ENCODE data around the gene SSH3. TPM values are rescaled to one million over a fixed set of nuclear protein-coding genes. Genes with fewer than 3 reads are reported as not detected.

Gene SSH3, protein sequence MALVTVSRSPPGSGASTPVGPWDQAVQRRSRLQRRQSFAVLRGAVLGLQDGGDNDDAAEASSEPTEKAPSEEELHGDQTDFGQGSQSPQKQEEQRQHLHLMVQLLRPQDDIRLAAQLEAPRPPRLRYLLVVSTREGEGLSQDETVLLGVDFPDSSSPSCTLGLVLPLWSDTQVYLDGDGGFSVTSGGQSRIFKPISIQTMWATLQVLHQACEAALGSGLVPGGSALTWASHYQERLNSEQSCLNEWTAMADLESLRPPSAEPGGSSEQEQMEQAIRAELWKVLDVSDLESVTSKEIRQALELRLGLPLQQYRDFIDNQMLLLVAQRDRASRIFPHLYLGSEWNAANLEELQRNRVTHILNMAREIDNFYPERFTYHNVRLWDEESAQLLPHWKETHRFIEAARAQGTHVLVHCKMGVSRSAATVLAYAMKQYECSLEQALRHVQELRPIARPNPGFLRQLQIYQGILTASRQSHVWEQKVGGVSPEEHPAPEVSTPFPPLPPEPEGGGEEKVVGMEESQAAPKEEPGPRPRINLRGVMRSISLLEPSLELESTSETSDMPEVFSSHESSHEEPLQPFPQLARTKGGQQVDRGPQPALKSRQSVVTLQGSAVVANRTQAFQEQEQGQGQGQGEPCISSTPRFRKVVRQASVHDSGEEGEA
- total RNA-seq: 18.3 and 18.8 TPM in 2 replicates

DNA sequence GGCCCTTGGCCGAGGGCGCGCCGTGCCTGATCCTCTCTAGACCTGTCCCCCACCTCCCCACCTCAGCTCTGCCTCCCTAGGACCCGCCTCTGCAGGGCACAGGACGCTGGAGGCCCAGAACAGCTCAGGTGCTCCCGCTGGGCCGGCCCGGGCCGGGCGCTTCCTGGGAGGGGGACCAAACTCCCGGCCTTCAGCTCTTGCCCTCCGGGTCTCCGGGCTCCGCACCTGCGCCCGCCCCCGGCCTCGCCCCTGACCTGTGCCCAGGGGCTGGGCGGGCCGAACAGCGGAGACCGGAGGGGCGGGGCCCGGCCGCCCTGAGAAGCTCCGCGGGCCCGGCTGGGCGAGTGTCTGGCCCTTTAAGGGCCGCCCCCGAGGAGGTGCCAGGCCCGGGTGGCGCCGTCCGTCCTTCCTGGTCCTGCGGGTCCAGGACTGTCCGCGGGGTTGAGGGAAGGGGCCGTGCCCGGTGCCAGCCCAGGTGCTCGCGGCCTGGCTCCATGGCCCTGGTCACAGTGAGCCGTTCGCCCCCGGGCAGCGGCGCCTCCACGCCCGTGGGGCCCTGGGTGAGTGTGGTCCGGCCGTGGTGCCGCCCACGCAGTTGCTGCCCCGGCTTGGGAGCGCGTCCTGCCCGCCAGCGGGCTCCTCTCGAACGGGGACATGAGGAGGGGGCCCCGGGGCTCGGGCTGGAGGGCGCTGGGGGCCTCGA lies at the start of gene SSH3:
Gene SSH3, plus strand, starts transcription at position 399 of the 703 bp plus-strand sequence. Its CDS starts 96 bp downstream, at position 495.

DNA sequence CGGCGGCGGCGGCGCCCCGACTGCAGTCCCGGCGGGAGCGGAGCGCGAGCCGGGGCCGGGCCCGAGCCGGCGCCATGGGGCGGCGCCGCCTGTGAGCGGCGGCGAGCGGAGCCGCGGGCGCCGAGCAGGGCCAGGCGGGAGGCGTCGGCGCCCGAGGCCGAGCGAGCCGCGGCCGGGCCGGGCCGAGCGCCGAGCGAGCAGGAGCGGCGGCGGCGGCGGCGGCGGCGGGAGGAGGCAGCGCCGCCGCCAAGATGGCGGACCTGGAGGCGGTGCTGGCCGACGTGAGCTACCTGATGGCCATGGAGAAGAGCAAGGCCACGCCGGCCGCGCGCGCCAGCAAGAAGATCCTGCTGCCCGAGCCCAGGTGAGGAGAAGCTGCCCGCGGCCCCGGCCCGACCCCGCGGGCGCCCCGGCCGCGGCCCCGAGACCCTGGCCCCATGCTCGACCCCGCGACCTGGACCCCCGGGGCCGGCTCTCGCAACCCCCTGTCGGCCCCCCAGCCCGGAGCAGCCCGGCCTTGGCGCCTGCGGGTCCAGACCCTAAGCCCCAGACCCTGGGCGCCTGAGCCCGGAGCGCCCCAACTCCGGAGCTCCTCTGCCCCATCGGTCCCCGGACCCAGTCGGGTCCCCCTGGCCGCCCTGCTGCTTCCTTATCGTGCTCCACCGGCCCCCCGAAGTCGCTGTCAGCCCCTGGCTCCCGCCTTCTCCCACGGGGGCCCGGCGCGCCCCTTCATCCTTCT lies 36.7 kb upstream of the SSH3 start, which contains the start of gene GRK2:
Gene GRK2, plus strand, starts transcription at position 25 of the 739 bp plus-strand sequence. Its CDS starts 227 bp downstream, at position 252.

DNA sequence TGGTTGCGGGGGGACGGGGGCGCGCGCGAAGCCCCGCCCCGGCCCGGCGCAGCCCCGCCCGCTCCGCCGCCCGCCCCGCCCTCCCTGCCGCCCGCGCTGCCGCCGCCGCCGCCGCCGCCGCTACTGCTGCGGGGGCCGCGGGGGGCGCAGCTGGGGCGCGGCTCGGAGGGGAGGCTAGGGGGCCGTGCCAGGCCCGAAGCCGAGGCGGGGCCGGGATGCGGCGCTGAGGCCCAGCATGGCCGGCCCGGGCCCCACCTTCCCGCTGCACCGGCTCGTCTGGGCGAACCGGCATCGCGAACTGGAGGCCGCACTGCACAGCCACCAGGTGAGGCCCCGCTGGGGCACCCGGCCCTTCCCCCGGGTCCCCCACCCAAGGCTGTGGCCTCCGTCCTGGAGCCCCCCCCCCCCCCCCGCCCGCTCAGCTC lies 14.1 kb upstream of the SSH3 start, which contains the start of gene ANKRD13D:
Gene ANKRD13D, plus strand, starts transcription at position 78 of the 425 bp plus-strand sequence. Its CDS starts 158 bp downstream, at position 236.

DNA sequence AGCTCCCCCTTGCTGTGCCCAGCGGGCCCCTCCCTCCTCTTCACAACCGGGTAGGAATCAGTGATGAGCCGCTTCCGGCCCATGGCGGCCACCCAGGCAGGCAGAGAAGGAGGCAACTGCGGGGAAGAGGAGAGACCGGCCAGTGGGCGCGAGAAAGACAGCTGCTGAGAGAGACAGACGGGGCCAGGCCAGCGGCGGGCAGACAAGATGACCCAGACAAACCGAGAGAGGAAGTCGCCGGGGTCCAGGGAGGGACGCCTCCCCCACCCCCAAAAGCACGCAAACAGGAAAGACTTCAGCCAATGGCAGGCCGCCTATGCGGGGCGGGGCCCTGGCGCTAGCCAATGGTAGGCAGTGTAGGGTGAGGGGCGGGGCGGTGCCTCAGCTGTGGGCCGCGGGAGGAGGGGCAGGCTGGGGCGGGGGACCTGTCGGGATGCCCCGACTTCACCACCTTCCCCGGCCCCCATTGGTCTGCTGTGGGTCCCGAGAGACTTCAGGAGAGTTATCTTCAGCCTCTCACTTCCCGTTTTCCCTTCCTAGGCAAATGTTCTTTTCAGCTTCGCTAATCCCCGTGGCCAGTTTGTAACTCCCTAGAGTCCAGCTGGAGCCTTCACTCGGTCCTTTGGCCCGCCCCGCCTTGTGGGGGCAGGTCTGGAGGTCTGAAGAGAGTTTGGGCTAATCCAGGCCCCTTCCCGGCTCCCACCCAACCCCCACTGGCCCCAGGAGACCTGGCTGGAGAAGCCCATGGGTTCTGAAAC lies 50.2 kb downstream of the SSH3 start, which contains the start of gene POLD4:
Gene POLD4, minus strand, starts transcription at position 230 of the 758 bp plus-strand sequence. Its CDS starts 147 bp downstream, at position 83.

Small RNA genes within 50 kb of the gene (small RNA-seq; reads per million reads assigned to genes)
- gene RN7SKP239: not detected

Other genes starting within 250 kb of the SSH3 start
- gene RHOD, start 246.7 kb upstream of the SSH3 start, total RNA-seq: 16.7 and 27.1 TPM in 2 replicates
- gene KDM2A, start 184.3 kb upstream of the SSH3 start, total RNA-seq: 57.1 and 72.7 TPM in 2 replicates
- 38.4 and 44.3 TPM in 2 replicates for gene GRK2, start 37.1 kb upstream of the SSH3 start, total RNA-seq
- 31.9 and 35.2 TPM in 2 replicates for gene ANKRD13D, start 14.2 kb upstream of the SSH3 start, total RNA-seq
- gene POLD4, start 50.0 kb downstream of the SSH3 start, total RNA-seq: 38.3 and 58.4 TPM in 2 replicates
- 12.7 and 13.8 TPM in 2 replicates for gene CLCF1, start 70.1 kb downstream of the SSH3 start, total RNA-seq
- 5.0 and 7.3 TPM in 2 replicates for gene RAD9A, start 88.5 kb downstream of the SSH3 start, total RNA-seq
- gene PPP1CA, start 98.3 kb downstream of the SSH3 start, total RNA-seq: 169 and 220 TPM in 2 replicates
- gene TBC1D10C, start 100.6 kb downstream of the SSH3 start, total RNA-seq: 0.12 TPM in 1 of 2 replicates, not detected in the other
- under 0.01 and 0.16 TPM in 2 replicates for gene CARNS1, start 112.1 kb downstream of the SSH3 start, total RNA-seq
- gene RPS6KB2, start 125.0 kb downstream of the SSH3 start, total RNA-seq: 44.5 and 48.8 TPM in 2 replicates
- 0.32 TPM in 1 of 2 replicates, not detected in the other for gene PTPRCAP, start 134.2 kb downstream of the SSH3 start, total RNA-seq
- gene CORO1B, start 139.9 kb downstream of the SSH3 start, total RNA-seq: 128 and 136 TPM in 2 replicates
- not detected in 2 replicates for gene GPR152, start 149.2 kb downstream of the SSH3 start, total RNA-seq
- gene CABP4, start 151.8 kb downstream of the SSH3 start, total RNA-seq: not detected in 2 replicates
- 18.8 and 21.7 TPM in 2 replicates for gene TMEM134, start 165.7 kb downstream of the SSH3 start, total RNA-seq
- 50.3 and 58.9 TPM in 2 replicates for gene AIP, start 179.5 kb downstream of the SSH3 start, total RNA-seq
- gene PITPNM1, start 201.8 kb downstream of the SSH3 start, total RNA-seq: 30.7 and 31.5 TPM in 2 replicates
- gene CDK2AP2, start 204.6 kb downstream of the SSH3 start, total RNA-seq: 21.6 and 25.3 TPM in 2 replicates
- not detected in 2 replicates for gene CABP2, start 219.9 kb downstream of the SSH3 start, total RNA-seq

Data from hair follicle dermal papilla cell (primary cell).